B cell (primary cell): ENCODE results near the gene ADO. TPM values are rescaled to one million over a fixed set of nuclear protein-coding genes. Genes with fewer than 3 reads are reported as not detected.

Experiments used
- ATAC-seq: fragments of 200-7000 bp; cut with Tn5 transposase; one replicate; pipeline ENCODE4 v1.10.0; 2021; ENCODE audit warnings: low read depth, mild to moderate bottlenecking, moderate number of reproducible peaks, moderate library complexity
- CTCF ChIA-PET: fragments of 350-600 bp; sonication (Branson Sonifier 250); formaldehyde crosslinking; loops from one replicate; lab custom pipeline; 2021; ENCODE audit warnings: antibody characterized with exemption, inconsistent platforms; lab: Charles Lee
- POLR2A ChIA-PET: fragments of 350-600 bp; sonication (Branson Sonifier 250); formaldehyde crosslinking; loops from one replicate; lab custom pipeline; 2021; ENCODE audit warnings: antibody characterized with exemption; lab: Charles Lee
- DNase-seq: peaks from one replicate; pipeline ENCODE4 v3.0.0; 2013
- H2AFZ ChIP-seq: 2 replicates; pipeline ENCODE4 v1.6.1; 2012; ENCODE audit warnings: mild to moderate bottlenecking, low read depth, low read length; ENCODE audit not compliant: insufficient read depth, poor library complexity, severe bottlenecking
- H3K27ac ChIP-seq, 2 donors: 1 replicate in 1 of 2; 2 replicates in 1 of 2; pipeline ENCODE4 v1.5.1; 2012 to 2013; ENCODE audit warnings: low read length in 2 of 2, mild to moderate bottlenecking in 2 of 2, moderate library complexity in 1 of 2
- H3K27me3 ChIP-seq, 4 experiments: fragments of 200-600 bp in 1 of 4; sonication (generic) in 1 of 4; replicated peaks in 1 of 4; 1 replicate in 2 of 4; 2 replicates in 2 of 4; pipeline versions ENCODE4 v1.6.1 to v1.7.0; 2013 to 2016; ENCODE audit warnings: low read length in 3 of 4, mild to moderate bottlenecking in 2 of 4, mixed read lengths in 1 of 4, moderate library complexity in 1 of 4; ENCODE audit not compliant: insufficient read depth in 4 of 4, control insufficient read depth in 3 of 4; ENCODE audit errors: control extremely low read depth in 1 of 4
- H3K36me3 ChIP-seq, 2 experiments: replicated peaks in 1 of 2; 1 replicate in 1 of 2; 2 replicates in 1 of 2; pipeline versions ENCODE4 v1.6.1 to v1.7.1; 2013; ENCODE audit warnings: low read length in 1 of 2; ENCODE audit not compliant: insufficient read depth in 2 of 2, control insufficient read depth in 1 of 2; ENCODE audit errors: control extremely low read depth in 1 of 2, extremely low read depth in 1 of 2
- H3K4me1 ChIP-seq, 2 donors: fragments of 200-600 bp in 1 of 2; sonication (generic) in 1 of 2; 1 replicate in 1 of 2; 2 replicates in 1 of 2; pipeline versions ENCODE4 v1.5.1 to v1.6.1; 2013 to 2017; ENCODE audit warnings: low read length in 2 of 2; ENCODE audit not compliant: control insufficient read depth in 2 of 2, insufficient read depth in 2 of 2
- H3K4me2 ChIP-seq: replicated peaks from 2 replicates; pipeline ENCODE3; 2012; ENCODE audit warnings: mild to moderate bottlenecking, low read depth, low read length; ENCODE audit not compliant: poor library complexity, severe bottlenecking
- H3K4me3 ChIP-seq, 5 experiments: fragments of 200-600 bp in 1 of 5; sonication (generic) in 1 of 5; 1 replicate in 3 of 5; 2 replicates in 2 of 5; pipeline versions ENCODE4 v1.5.1 to v1.7.0; 2011 to 2016; ENCODE audit warnings: low read length in 4 of 5, mild to moderate bottlenecking in 4 of 5, low read depth in 2 of 5, control low read depth in 1 of 5, moderate library complexity in 1 of 5; ENCODE audit not compliant: insufficient read depth in 1 of 5; ENCODE audit errors: control extremely low read depth in 1 of 5, extremely low read depth in 1 of 5
- H3K79me2 ChIP-seq: fragments of 200-600 bp; sonication (generic); one replicate; pipeline ENCODE4 v1.6.0; 2016; ENCODE audit warnings: low read length; ENCODE audit not compliant: control insufficient read depth, insufficient read depth
- H3K9ac ChIP-seq: fragments of 200-600 bp; sonication (generic); 2 replicates; pipeline ENCODE4 v1.6.1; 2017; ENCODE audit warnings: mild to moderate bottlenecking, low read length, moderate library complexity
- H3K9me3 ChIP-seq, 3 donors: one replicate each; pipeline versions ENCODE4 v1.6.1 to v1.7.1; 2013; ENCODE audit warnings: low read length in 2 of 3; ENCODE audit not compliant: control insufficient read depth in 2 of 3, insufficient read depth in 1 of 3; ENCODE audit errors: control extremely low read depth in 1 of 3
- H4K20me1 ChIP-seq: 2 replicates; pipeline ENCODE4 v1.6.0; 2012; ENCODE audit warnings: mild to moderate bottlenecking, low read length; ENCODE audit not compliant: insufficient read depth, control insufficient read depth, poor library complexity, severe bottlenecking
- H3K27ac Mint-ChIP-seq: one replicate; pipeline ENCODE4 v1.8.0; 2021; ENCODE audit warnings: mixed read lengths
- H3K27me3 Mint-ChIP-seq: one replicate; pipeline ENCODE4 v1.8.0; 2021; ENCODE audit warnings: mixed read lengths
- H3K4me1 Mint-ChIP-seq: one replicate; pipeline ENCODE4 v1.8.0; 2021; ENCODE audit warnings: mixed read lengths
- H3K4me3 Mint-ChIP-seq: one replicate; pipeline ENCODE4 v1.8.0; 2021; ENCODE audit warnings: mixed read lengths
- H3K9me3 Mint-ChIP-seq: one replicate; pipeline ENCODE4 v1.8.0; 2022; ENCODE audit warnings: mixed read lengths; ENCODE audit not compliant: insufficient read depth
- EZH2 ChIP-seq: IDR thresholded peaks from 2 replicates; pipeline ENCODE4 v1.6.1; 2012; ENCODE audit warnings: borderline replicate concordance, low read depth, mild to moderate bottlenecking, moderate library complexity, low read length; ENCODE audit not compliant: insufficient read depth, poor library complexity, severe bottlenecking
- WGBS: methylation state at CpG from one replicate; pipeline ENCODE4 v1.1.5; 2013; ENCODE audit warnings: missing lambda C conversion rate; ENCODE audit not compliant: insufficient coverage; 5-methylcytosine and 5-hydroxymethylcytosine counted together
- intact Hi-C: fragments of 100-400 bp; cut with micrococcal nuclease; formaldehyde crosslinking; loops from one replicate; pipeline ENCODE4 v1.10.0; 2022
- polyA plus RNA-seq: library from polyadenylated mRNA; depleted of rRNA; stranded (reverse); fragments of >200 nt; gene quantifications from 2 replicates; pipeline ENCODE4 v1.2.3, GENCODE V29; 2012
- total RNA-seq, 2 donors: library from RNA; stranded (reverse); fragments of 120-200 nt in 1 of 2; gene quantifications; 1 replicate in 1 of 2; 2 replicates in 1 of 2; pipeline versions ENCODE4 v1.2.3 to v1.2.4, GENCODE V29; 2013 to 2022
- TF ChIP-seq, protein P1 (sequence below): fragments of 200-600 bp; IDR thresholded peaks from one replicate; pipeline ENCODE4 v1.8.0; 2022; ENCODE audit warnings: antibody characterized with exemption, mild to moderate bottlenecking

ADO gene
- total and polyA plus RNA-seq, 2 donors (not counting 1 experiment from before 2014, with no cell fraction given): 9.4 to 18.4 TPM

DNA sequence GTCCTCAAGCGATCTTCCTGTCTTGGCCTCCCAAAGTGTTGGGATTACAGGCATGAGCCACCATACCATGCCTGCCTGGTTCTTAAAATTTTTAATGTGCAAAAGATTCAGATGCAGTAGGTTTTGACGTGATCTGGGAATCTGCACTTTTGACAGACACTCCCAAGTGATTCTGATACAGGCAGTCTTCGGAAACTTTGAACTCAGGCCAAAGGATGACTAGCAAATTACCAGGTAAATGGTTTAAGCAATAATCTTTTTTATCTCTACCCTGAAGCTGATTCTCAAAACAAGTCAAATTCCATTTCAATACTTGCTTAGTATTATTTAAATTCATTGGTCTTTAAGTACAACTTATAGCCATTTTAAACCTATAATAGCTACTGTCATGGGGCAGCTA lies 2.6 kb upstream of the ADO start:
- no peak for ATAC-seq
- H3K27me3 ChIP-seq: peaks cover 0 to 5% (median 2%) of the 10 kb centered on the region in 4 experiments
- H3K4me2 ChIP-seq: no peak overlapping the region
- 100% methylated on average over 3 of the region's 3 CpGs for WGBS
- no peaks in the 10 kb centered on the region for H3K9me3 ChIP-seq
- H4K20me1 ChIP-seq: peaks cover 13% of the 10 kb centered on the region
- no peak overlapping the region for H3K4me3 ChIP-seq
- peaks cover 16 to 21% of the 10 kb centered on the region in 2 donors for H3K4me1 ChIP-seq
- H3K27ac ChIP-seq: no peak overlapping the region
- Mint-ChIP-seq H3K4me3 (no peak overlapping the region), H3K4me1 (peaks cover 28% of the 10 kb centered on the region), H3K27ac (no peak overlapping the region), H3K27me3 (peaks cover 13% of the 10 kb centered on the region), H3K9me3 (no peaks in the 10 kb centered on the region)
- no peak overlapping the region for H3K9ac ChIP-seq
- intact Hi-C loops: no loop called here
- CTCF ChIA-PET: interaction anchor here (1.2 to 4.0 kb wide), 4 partner anchors 11 to 190 kb away, joined by 3 to 37 read pairs (median 5); partner anchors contain the start of gene EGR2
- H2AFZ ChIP-seq: no peak overlapping the region
- DNase-seq: no peak
- H3K36me3 ChIP-seq: peaks cover 0 to under 1% of the 10 kb centered on the region in 2 experiments
- POLR2A ChIA-PET: no interaction called here
- H3K79me2 ChIP-seq: peaks cover 24% of the 10 kb centered on the region
- no peak for TF ChIP-seq EZH2
- TF ChIP-seq, protein P1, sequence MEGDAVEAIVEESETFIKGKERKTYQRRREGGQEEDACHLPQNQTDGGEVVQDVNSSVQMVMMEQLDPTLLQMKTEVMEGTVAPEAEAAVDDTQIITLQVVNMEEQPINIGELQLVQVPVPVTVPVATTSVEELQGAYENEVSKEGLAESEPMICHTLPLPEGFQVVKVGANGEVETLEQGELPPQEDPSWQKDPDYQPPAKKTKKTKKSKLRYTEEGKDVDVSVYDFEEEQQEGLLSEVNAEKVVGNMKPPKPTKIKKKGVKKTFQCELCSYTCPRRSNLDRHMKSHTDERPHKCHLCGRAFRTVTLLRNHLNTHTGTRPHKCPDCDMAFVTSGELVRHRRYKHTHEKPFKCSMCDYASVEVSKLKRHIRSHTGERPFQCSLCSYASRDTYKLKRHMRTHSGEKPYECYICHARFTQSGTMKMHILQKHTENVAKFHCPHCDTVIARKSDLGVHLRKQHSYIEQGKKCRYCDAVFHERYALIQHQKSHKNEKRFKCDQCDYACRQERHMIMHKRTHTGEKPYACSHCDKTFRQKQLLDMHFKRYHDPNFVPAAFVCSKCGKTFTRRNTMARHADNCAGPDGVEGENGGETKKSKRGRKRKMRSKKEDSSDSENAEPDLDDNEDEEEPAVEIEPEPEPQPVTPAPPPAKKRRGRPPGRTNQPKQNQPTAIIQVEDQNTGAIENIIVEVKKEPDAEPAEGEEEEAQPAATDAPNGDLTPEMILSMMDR: no peak

DNA sequence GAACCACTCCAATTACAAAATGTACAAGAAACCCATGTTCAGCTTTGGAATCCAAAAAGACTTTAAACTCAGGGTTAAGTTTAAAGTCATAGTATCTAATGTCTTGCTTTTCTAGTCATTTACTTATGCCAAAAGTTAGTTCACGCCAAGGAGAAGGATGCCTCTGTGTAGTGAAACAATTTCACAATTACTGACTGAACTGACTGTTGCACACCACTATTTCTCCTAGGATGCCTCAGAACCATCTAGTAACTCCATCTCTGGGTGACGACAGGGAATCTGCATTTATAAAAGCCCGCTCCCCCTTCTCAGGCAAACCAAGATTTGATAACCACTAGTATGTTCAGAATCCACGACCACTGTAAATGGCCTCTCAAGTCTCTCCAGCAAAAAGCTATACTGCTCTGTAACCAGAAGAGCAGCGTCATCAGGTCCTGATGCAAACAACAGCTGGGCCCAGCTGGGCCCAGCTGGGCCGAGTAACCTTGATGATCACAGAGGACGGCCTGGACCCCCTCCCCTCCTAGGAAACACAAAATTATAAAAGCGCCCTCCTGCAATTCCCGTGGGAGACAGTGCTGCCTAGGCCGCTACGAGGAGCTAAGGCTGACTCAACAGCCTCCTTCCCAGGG lies 680 bp upstream of the ADO start:
- DNase-seq (no peak), ATAC-seq (no peak)
- H3K4me1 Mint-ChIP-seq: peaks cover 44% of the 10 kb centered on the region

More for the DNA sequence above, 680 bp upstream of the ADO start:
- Histone ChIP-seq H3K36me3 (peaks cover 0 to 6% of the 10 kb centered on the region in 2 experiments), H4K20me1 (peaks cover 19% of the 10 kb centered on the region), H3K4me2 (peak overlapping the region; percentile 94), H3K4me1 (peaks cover 26 to 29% of the 10 kb centered on the region in 2 donors), H3K4me3 (peak overlapping the region; percentile 79 to 99 (median 92)), H3K27ac (peak overlapping the region; percentile 96 to 98), H3K79me2 (peaks cover 41% of the 10 kb centered on the region), H3K27me3 (peaks cover 0 to 3% (median 0%) of the 10 kb centered on the region in 4 experiments), H2AFZ (peak overlapping the region; percentile 95), H3K9ac (peak overlapping the region; percentile 88), H3K9me3 (no peaks in the 10 kb centered on the region)
- Mint-ChIP-seq H3K9me3 (no peaks in the 10 kb centered on the region), H3K4me3 (peak overlapping the region; percentile 98), H3K27ac (peak overlapping the region; percentile 99), H3K27me3 (peaks cover 3% of the 10 kb centered on the region)
- intact Hi-C loops: loop anchor here (1.0 to 2.0 kb wide), 4 partner anchors 12 to 113 kb away; partner anchors contain the start of gene EGR2
- POLR2A ChIA-PET: interaction anchor here (0.6 to 2.3 kb wide), 4 partner anchors 12 to 719 kb away, joined by 3 to 18 read pairs (median 5); partner anchors contain the start of gene EGR2
- TF ChIP-seq EZH2: no peak
- TF ChIP-seq, protein P1: no peak
- 47% methylated on average over 11 of the region's 11 CpGs for WGBS
- CTCF ChIA-PET: interaction anchor here (0.7 to 4.0 kb wide), 10 partner anchors 14 to 366 kb away, joined by 3 to 37 read pairs (median 4); partner anchors contain the start of gene EGR2
